ENCODE data around the gene MIA3. TPM values are rescaled to one million over a fixed set of nuclear protein-coding genes. Genes with fewer than 3 reads are reported as not detected.

MIA3 gene
- total RNA-seq, 1 experiment from 2014 or later: 37.1 TPM

Other genes with a start within 250 kb of the MIA3 start
- 1.4 and 1.9 TPM in 2 replicates for gene HHIPL2, start 70.0 kb upstream of the MIA3 start, total RNA-seq (2014; rRNA removed)
- gene TAF1A, start 28.2 kb upstream of the MIA3 start, total RNA-seq (2014; rRNA removed): 15.7 and 23.0 TPM in 2 replicates
- 49.2 and 65.3 TPM in 2 replicates for gene AIDA, start 94.4 kb downstream of the MIA3 start, total RNA-seq (2014; rRNA removed)
- gene BROX, start 94.5 kb downstream of the MIA3 start, total RNA-seq (2014; rRNA removed): 64.4 and 78.9 TPM in 2 replicates
- not detected in 2 replicates for gene FAM177B, start 119.1 kb downstream of the MIA3 start, total RNA-seq (2014; rRNA removed)
- 2.9 and 4.0 TPM in 2 replicates for gene DISP1, start 196.9 kb downstream of the MIA3 start, total RNA-seq (2014; rRNA removed)

Data from LHCN-M2 (cell line).